Neural cell (in vitro differentiated cells): Measurements from ENCODE around the gene SELENON. TPM values are rescaled to one million over a fixed set of nuclear protein-coding genes. Genes with fewer than 3 reads are reported as not detected.
A peak's percentile ranks its signal among the peaks of the same experiment; 100 is the strongest.

Experiments
- H2AFZ ChIP-seq: fragments of 200-600, 300-800 bp; sonication (generic), shearing (Covaris generic); 2 replicates; pipeline ENCODE4 v1.6.0; 2014; ENCODE audit warnings: low read depth, mild to moderate bottlenecking, antibody characterized with exemption, low read length, moderate library complexity
- H3F3A ChIP-seq: fragments of 200-600 bp; shearing (Covaris generic); 2 replicates; pipeline ENCODE4 v1.6.1; 2016; ENCODE audit warnings: mild to moderate bottlenecking, moderate library complexity, mixed read lengths, antibody characterized with exemption, low read length; ENCODE audit not compliant: insufficient read depth, poor library complexity, severe bottlenecking
- H3K27ac ChIP-seq: fragments of 200-600, 300-800 bp; sonication (generic), shearing (Covaris generic); 2 replicates; pipeline ENCODE4 v1.5.1; 2014; ENCODE audit warnings: mild to moderate bottlenecking, low read length, moderate library complexity
- H3K27me3 ChIP-seq: fragments of 300-800, 200-600 bp; sonication (generic), shearing (Covaris generic); 2 replicates; pipeline ENCODE4 v1.6.0; 2014; ENCODE audit warnings: mild to moderate bottlenecking, low read depth, low read length, moderate library complexity; ENCODE audit not compliant: insufficient read depth
- H3K36me3 ChIP-seq: fragments of 300-800, 200-600 bp; sonication (generic), shearing (Covaris generic); 2 replicates; pipeline ENCODE4 v1.5.1; 2014; ENCODE audit warnings: mild to moderate bottlenecking, antibody characterized with exemption, low read length, moderate library complexity; ENCODE audit not compliant: insufficient read depth
- H3K4me2 ChIP-seq: fragments of 300-800, 200-600 bp; sonication (generic), shearing (Covaris generic); 2 replicates; pipeline ENCODE4 v1.6.0; 2014; ENCODE audit warnings: mild to moderate bottlenecking, low read length
- H3K4me3 ChIP-seq: fragments of 300-800, 200-600 bp; sonication (generic), shearing (Covaris generic); 2 replicates; pipeline ENCODE4 v1.5.1; 2014; ENCODE audit warnings: mild to moderate bottlenecking, low read length, moderate library complexity
- H3K79me2 ChIP-seq: fragments of 200-600 bp; shearing (Covaris generic); replicated peaks from 2 replicates; pipeline ENCODE4 v1.6.0; 2014; ENCODE audit warnings: mild to moderate bottlenecking, low read length, moderate library complexity; ENCODE audit not compliant: insufficient read depth
- H3K9ac ChIP-seq: fragments of 300-800, 200-600 bp; sonication (generic), shearing (Covaris generic); 2 replicates; pipeline ENCODE4 v1.6.1; 2016; ENCODE audit warnings: mild to moderate bottlenecking, low read length, mixed read lengths
- H3K9me2 ChIP-seq: fragments of 200-600 bp; shearing (Covaris generic); 2 replicates; pipeline ENCODE4 v1.6.1; 2016; ENCODE audit warnings: mild to moderate bottlenecking, low read length, mixed read lengths; ENCODE audit not compliant: insufficient read depth
- H3K9me3 ChIP-seq: fragments of 200-600, 300-800 bp; sonication (generic), shearing (Covaris generic); 2 replicates; pipeline ENCODE4 v1.6.1; 2016; ENCODE audit warnings: mild to moderate bottlenecking, mixed run types, low read length, moderate library complexity, mixed read lengths
- H4K20me1 ChIP-seq: fragments of 200-600 bp; shearing (Covaris generic); 2 replicates; pipeline ENCODE4 v1.6.1; 2016; ENCODE audit warnings: mild to moderate bottlenecking, mixed run types; ENCODE audit not compliant: insufficient read depth
- CTCF ChIP-seq: fragments of 450-650 bp; IDR thresholded peaks from 2 replicates; pipeline ENCODE4 v1.5.1; 2014; ENCODE audit warnings: antibody characterized with exemption, mild to moderate bottlenecking, moderate library complexity; ENCODE audit not compliant: poor library complexity, severe bottlenecking
- EZH2 ChIP-seq: fragments of 200-600, 300-800 bp; shearing (Covaris generic), sonication (generic); IDR thresholded peaks from 2 replicates; pipeline ENCODE4 v1.6.1; 2014; ENCODE audit warnings: antibody characterized with exemption, low read length, borderline replicate concordance, mild to moderate bottlenecking; ENCODE audit not compliant: insufficient read depth, poor library complexity, severe bottlenecking
- MXI1 ChIP-seq: fragments of 450-650 bp; conservative IDR thresholded peaks from 2 replicates; pipeline ENCODE4 v1.6.1; 2014; ENCODE audit warnings: antibody characterized with exemption, mild to moderate bottlenecking; ENCODE audit not compliant: poor library complexity, severe bottlenecking
- POLR2AphosphoS5 ChIP-seq: IDR thresholded peaks from 2 replicates; pipeline ENCODE4 v1.6.1; 2012
- RAD21 ChIP-seq: fragments of 450-650 bp; conservative IDR thresholded peaks from 2 replicates; pipeline ENCODE4 v1.6.1; 2014; ENCODE audit warnings: antibody characterized with exemption, mild to moderate bottlenecking, moderate library complexity
- REST ChIP-seq: IDR thresholded peaks from 2 replicates; pipeline ENCODE4 v1.6.1; 2012; ENCODE audit warnings: borderline replicate concordance
- SMC3 ChIP-seq: fragments of 450-650 bp; conservative IDR thresholded peaks from 2 replicates; pipeline ENCODE4 v1.6.1; 2014; ENCODE audit warnings: antibody characterized with exemption, mild to moderate bottlenecking, moderate library complexity; ENCODE audit not compliant: poor library complexity
- TAF1 ChIP-seq: IDR thresholded peaks from 2 replicates; pipeline ENCODE4 v1.6.1; 2012; ENCODE audit warnings: low read depth
- polyA minus RNA-seq: library from RNA; depleted of rRNA, polyadenylated mRNA; stranded (reverse); fragments of >200 nt; gene quantifications from 2 replicates; pipeline ENCODE4 v1.2.3, GENCODE V29; 2014
- polyA plus RNA-seq: library from polyadenylated mRNA; depleted of rRNA; stranded (reverse); fragments of >200 nt; gene quantifications from 2 replicates; pipeline ENCODE4 v1.2.3, GENCODE V29; 2014

The SELENON gene
- polyA plus RNA-seq (6.5 and 14.3 TPM in 2 replicates), polyA minus RNA-seq (14.9 and 16.7 TPM in 2 replicates)

GRCh38 chr1:25799935-25800702 lies at the start of gene SELENON:
Gene SELENON (plus strand): TSS chr1:25800193. CDS start chr1:25800231, 38 bp downstream.
- no peaks in the 10 kb centered on the region for H4K20me1 ChIP-seq
- H3K27me3 ChIP-seq = no peaks in the 10 kb centered on the region
- no peaks in the 10 kb centered on the region for H3K36me3 ChIP-seq
- H3F3A ChIP-seq = no peaks in the 10 kb centered on the region
- TF ChIP-seq POLR2AphosphoS5 (peak; percentile 11), TAF1 (peak; percentile 41), RAD21 (no peak), CTCF (no peak), REST (no peak), MXI1 (no peak), SMC3 (no peak)
- peak within 1 kb of the TSS; percentile 62 for H3K4me2 ChIP-seq
- peak within 1 kb of the TSS; percentile 66 for H3K4me3 ChIP-seq
- no peaks in the 10 kb centered on the region for H3K79me2 ChIP-seq
- no peaks in the 10 kb centered on the region for H3K9me2 ChIP-seq
- H3K9me3 ChIP-seq = no peaks in the 10 kb centered on the region
- no peak within 1 kb of the TSS for H3K27ac ChIP-seq
- H3K9ac ChIP-seq = peak within 1 kb of the TSS; percentile 74
- peak within 1 kb of the TSS; percentile 80 for H2AFZ ChIP-seq

GRCh38 chr1:25750923-25751605 lies 48.9 kb upstream of the SELENON start:
- no peaks in the 10 kb centered on the region for H3K36me3 ChIP-seq

More at GRCh38 chr1:25750923-25751605, 48.9 kb upstream of the SELENON start:
- Histone ChIP-seq H3K79me2 (no peaks in the 10 kb centered on the region), H3K4me3 (no peak overlapping the region), H3K27ac (no peak overlapping the region), H3K9me3 (no peaks in the 10 kb centered on the region), H2AFZ (no peak overlapping the region), H4K20me1 (no peaks in the 10 kb centered on the region), H3K27me3 (no peaks in the 10 kb centered on the region), H3K9me2 (no peaks in the 10 kb centered on the region), H3K4me2 (no peak overlapping the region), H3F3A (no peaks in the 10 kb centered on the region), H3K9ac (no peak overlapping the region)
- TF ChIP-seq EZH2 (no peak), TAF1 (no peak), SMC3 (no peak), CTCF (no peak), POLR2AphosphoS5 (no peak), REST (no peak)
